DMS114 treated with DMSO at 0.1 percent for 48 hours (cell line): ENCODE results near the gene GJC2.
"Not testable (repeated sequence)": the region's sequence is repeated elsewhere in the genome, so short reads cannot be mapped to it uniquely, and the experiment has no call there.

ENCODE experiments used
- DNase-seq: peaks from one replicate; lab custom pipeline; 2025; ENCODE audit not compliant: unreplicated experiment; lab: John Stamatoyannopoulos, UW

The GJC2 gene

DNA sequence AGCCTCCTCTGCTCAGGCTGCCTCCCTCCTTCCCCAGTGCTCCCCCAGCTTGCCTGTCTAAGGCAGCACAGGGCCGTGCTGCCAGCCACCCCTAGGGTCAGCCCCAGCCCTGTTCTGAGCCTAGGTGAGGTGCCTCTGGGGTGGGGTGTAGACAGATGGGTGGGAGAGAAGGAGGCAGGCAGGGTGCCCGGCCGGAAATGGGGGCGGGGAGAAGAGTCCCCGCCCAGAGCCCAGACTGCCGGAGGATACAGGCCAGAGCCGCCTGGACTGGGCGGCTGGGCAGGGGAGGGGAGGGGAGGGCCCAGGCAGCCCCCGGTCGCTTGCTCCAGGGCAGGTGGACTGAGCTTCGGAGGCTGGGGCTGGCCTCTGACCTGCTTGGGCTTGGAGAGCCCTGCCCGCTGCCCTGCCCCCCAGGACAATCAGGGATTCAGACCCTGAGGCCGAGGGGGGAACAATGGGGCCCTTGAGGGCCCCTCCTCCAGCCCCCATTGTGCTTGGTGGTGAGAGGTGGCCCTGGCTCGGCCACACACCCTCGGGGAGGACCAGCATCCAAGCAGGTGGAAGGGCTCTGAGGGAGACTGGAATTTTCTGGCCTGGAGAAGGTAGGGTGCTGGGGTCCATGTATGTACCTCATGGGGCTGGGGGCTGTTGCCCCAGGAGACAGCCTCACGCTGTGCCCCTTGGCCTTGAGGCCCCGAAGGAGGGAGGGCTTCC lies at the start of gene GJC2:
TSS of gene GJC2 (plus strand) at position 525 of the 714 bp plus-strand sequence. CDS start 7,829 bp downstream, outside the sequence.
- DNase-seq, result no peak

DNA sequence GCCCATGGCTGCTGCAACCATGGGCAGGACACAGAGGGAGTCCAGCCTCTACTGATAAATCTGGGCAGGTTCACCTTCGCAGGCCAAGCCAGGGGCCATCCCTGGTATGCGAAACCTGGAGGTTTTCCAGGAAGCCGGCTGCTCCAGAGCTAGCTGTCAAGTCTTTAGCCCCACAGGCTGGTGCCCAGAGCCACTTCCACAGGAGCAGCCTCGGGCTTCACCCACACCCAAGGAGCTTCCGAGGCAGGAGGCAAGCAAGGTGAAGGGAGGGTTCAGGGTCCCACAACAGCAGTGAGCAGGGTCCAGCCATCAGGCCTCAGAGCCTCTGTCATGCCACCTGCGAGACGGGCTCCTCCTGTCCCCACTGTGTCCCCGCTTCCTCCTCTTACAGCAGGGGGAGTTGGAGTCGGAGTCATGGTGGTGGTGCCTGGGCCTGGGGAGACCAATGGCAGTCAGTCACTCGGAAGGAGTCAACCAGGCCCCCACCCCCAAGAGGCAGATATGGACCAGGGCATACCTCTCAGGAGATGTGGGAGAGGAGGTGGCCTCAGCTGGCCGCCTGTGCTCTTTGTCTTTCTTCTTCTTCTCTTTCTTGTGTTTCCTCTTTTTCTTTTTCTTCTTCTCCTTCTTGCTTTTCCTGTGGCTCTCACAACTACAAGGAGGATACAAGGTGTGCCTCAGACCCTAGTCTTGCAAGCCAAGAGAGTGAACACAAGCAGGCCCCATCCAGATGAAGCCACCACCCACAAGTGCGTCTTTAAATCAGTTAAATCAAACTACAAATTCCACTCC lies 48.7 kb upstream of the GJC2 start:
- no peak for DNase-seq

DNA sequence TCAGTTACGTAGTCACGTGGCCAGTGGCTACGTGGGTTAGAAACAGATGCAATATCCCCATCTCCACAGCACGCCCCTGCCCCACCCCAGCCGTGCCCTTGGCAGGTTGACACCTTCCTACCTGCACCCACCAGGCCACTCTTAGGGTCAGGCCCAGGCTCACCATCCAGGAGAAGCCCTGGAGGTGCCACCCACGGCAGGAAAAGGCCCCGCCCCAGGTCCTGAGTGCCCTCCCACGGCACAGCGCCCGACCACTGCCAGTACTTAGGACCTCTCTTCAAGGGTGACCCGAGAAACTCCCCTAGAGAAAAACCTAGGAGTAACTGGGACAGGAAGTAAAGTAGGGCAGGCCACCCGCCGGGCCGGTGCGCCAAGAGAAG lies 48.1 kb upstream of the GJC2 start:
- DNase-seq, result no peak

DNA sequence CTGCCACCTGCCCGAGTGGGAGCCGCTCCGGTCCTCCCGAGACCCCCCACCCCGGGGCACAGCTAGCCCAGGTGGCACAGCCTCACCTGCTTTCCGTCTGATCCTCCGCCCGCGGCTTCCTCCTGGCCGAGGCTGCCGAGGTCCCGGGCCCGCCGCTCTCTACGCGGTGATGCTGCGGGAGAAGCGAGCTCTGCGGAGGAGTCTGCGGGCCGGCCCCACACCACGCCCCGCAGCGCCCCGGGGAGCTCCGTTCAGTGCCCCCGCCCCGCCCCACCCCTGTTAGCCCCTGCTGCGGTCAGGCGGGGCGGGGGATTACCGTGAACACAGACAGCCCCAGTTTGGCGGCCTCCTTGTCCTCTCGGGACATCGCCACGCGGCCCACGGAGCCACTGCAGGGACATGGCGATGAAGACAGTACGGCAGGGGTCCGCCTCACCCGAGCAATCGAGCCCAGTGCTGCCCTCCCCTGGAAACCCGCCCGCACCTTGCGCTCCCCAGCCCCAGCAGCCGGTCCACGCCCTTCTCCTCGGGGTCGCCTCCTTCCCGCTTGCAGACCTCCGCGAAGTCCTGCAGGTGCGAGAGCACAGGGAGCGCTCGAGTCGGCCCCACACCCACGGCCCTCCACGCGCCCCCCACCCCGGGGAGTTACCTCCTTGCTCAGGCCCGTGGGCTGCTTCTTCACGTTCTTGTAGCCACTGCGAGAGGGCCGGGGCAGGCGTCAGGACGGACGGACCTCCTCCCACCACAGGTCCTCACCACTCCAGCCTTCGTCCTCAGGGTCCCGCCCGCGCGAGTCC lies 47.5 kb upstream of the GJC2 start:
- DNase-seq, result no peak

DNA sequence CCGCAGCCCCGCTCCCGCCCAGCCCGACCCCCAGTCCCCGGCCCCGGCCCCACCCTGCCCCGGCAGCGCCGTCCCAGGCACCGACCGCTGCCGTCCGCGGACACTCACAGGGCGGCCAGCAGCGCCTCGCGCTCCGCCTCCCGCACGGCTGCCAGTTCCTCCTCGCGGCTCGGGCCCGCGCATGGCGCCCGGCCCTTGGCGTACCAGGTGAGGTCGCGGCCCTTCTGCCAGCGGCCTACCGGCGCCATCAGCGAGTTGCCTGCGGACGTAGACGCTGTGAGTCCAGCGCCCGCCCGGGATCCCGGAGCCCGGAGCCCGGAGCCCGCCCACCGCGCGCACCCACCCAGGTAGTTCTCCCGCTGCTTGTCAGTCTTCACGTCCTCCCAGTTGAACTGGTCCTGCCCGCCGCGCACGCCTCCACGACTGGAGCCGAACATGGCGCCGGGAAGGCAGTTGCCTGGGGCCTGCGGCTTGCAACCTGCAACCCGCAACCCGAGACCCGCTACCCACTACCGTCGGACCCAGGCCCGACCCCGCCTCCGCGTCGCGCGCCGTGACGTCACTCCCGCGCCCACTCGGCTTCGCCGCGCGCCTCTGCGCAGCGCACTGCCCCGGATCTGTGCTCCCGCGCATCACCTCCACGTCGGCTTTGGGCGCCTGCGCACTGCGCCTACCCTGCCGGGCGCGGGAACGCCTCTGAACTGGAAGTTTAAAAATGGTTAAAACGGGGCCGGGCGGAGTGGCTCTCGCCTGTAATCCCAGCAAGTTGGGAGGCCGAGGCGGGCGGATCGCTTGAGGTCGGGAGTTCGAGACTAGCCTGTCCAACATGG lies 46.7 kb upstream of the GJC2 start, which contains the start of gene C1orf35:
TSS of gene C1orf35 (minus strand) at position 535 of the 830 bp plus-strand sequence. CDS start at position 437, 98 bp downstream.
- peak; percentile 86 for DNase-seq

DNA sequence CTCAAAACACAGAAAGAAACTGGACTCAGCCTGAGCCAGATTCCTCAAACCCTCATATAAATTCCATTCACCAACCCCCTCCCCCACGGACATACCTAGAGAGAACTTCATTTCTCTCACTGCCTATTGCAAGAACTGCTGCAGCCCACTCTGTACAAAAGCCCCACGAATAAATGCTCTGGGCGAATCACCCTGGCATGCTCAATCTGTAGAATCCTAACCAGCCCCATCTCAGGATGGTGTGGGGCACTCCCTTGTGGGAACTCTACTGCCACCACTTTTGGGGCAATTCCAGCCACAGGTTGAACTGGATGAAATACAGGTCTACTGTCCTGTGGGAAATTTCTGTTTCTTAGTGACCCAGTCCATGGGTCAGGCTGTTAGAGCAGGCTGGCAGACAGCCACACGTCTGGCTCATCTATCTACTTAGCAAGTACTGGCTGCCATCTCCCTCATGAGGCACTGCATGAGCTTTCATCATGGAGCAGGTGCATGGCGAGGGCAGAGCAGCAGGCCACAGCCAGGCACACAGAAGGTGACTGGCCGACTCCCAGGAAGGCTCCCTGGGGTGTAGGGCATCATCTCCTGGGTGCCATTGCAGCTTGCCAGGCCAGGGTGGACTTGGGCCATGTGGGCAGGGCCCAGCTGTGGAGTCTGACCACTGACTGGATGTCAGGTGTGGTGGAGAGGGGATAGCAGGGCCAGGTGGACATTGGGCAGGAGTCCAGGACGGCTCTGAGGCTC lies 45.0 kb upstream of the GJC2 start:
- DNase-seq, result no peak

DNA sequence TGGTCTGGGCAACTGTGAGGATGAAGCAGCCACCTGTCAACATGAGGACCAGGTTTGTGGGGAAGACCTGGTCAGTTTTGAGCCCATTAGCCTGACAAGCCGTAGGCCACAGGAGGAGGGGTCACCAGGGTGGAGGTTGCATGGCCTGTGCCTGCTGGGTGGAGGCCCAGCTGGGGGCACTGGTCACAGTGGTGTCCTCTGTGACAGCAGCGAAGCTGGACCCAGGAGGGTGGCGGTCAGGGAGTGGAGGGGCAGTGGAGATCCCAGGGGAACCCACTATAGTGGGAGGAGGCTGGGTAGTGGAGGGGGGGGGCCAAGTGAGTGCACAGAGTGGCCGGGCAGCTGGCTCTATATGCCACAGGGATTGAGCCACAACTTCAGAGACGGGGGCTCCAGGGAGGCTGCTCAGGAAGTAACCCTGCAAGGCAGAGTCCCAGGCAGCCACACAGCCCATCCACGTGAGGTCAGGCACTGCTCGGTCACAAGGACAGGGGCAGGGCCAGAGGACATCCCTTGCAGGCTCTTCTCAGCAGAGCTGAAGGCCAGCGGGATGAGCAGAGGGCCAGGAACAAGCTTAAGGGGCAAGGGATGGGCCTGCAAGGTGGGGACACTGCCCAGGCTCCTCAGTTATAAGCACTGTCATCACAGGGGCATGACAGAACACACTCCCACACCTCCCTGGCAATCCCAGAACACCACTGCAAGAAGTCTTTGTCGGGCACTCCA lies 44.3 kb upstream of the GJC2 start:
- DNase-seq, result no peak

DNA sequence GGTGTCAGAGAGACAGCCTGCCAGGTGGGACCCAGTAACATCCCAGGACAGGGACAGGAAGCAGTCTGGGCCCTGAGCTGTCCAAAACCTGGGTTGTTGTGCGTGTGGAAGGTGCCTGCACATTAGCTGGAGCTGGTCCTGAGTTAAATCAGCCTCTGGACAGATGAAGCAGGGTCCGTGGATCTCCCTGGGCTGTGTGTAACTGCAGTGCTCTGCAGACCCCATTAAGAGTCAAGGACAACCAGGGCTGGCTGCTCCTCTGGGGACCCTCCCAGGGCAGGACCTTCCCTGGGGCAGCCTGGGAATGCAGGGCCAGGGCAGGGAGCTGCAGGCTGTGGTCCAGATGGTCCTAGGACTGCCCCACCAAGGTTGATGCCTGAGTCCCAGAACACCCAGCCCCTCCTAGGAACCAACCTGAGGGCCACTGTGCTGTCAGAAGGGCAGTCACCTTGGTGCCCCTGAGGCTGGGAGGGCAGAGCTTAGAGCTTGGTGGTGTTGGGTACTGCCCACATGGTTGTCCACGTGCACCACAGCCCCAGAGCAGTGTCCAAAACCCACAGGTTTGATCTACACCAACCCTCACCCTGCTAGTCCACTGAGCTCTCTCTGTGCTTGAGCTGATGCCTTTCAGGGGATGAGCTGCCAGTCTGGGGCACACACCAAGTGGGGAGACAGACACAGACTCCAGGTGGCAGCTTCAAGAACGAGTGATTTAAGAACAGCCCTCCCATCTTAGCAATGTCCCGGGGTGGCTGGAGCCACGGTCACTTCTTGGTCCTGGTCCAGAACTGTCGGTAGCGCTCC lies 43.5 kb upstream of the GJC2 start:
- no peak for DNase-seq

DNA sequence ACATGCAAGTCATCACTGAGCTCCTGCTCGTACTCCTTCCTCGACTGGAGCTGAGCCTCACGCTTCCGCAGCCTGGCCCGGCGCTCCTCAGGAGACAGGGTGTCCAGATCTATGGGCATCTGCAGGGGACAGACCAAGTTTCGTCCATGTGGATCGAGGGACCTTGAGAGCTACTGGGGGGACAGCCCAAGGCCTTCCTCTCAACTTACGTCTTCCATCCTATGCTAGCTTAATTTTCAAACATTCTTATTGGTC lies 43.0 kb upstream of the GJC2 start:
- no peak for DNase-seq

DNA sequence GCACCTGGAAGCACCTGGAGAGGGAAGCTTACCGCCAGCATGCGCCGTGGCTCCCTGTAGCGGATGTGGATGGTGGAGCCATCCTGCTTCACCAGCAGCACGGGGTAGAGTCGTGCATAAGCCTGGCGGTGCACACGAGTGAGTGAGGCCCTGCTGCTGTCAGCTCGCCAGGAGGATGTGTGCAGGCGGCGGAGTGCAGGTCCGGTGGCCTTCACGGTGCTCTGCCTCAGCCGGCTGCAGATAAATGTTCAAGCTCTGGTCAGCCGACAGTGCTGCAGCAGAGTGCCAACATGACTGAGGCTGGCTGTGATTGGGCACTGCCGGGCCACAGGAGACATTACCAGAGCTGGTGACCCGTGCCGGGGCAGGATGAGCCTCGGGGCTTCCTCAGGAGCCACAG lies 42.1 kb upstream of the GJC2 start:
- no peak for DNase-seq

DNA sequence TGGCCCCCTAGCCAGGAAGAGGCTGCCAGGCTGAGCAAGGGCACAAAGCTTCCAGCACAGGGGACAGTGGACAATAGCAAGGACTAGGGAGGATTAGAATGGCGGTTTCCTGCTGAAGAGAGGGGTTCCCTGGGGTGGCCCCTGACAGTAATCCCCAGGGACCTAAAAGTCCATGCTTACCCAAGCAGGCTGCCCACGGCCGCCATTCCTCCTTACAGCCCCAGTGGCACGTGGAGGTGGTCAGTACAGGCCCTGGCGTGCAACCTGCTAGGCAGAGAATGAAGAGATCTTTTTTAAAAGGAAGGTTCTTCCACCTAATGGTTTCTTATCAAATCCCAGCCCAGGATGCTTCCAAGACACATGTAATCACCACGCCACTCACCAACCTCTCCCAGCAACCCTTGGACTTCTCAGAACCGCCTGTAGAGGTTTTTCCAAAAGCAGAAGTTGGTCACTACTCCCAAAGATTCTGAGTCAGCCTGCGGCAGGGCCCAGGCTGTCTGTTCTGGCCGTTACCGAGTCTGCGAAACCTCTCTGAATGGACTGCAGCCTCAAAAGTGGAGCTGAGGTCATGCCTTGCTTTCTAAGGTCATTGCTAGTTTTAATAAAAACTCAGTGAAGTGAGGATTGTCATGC lies 41.6 kb upstream of the GJC2 start:
- DNase-seq, result no peak

DNA sequence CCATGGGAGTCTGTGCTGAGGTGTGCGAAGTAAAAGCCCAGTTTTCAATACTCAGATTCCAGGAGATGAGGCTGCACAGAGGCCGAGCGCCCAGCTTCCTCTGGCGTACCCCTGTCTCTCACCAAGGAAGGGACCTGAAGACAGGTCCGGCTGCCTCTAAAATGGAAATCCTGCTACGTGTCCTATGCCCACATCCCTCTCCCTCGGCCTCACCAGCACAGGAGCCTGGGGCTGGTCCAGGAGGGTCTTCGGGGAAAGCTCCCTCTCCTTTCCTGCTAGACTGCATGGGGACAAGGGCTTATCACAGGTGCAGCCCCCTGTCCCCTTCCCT lies 41.0 kb upstream of the GJC2 start:
- DNase-seq, result no peak

DNA sequence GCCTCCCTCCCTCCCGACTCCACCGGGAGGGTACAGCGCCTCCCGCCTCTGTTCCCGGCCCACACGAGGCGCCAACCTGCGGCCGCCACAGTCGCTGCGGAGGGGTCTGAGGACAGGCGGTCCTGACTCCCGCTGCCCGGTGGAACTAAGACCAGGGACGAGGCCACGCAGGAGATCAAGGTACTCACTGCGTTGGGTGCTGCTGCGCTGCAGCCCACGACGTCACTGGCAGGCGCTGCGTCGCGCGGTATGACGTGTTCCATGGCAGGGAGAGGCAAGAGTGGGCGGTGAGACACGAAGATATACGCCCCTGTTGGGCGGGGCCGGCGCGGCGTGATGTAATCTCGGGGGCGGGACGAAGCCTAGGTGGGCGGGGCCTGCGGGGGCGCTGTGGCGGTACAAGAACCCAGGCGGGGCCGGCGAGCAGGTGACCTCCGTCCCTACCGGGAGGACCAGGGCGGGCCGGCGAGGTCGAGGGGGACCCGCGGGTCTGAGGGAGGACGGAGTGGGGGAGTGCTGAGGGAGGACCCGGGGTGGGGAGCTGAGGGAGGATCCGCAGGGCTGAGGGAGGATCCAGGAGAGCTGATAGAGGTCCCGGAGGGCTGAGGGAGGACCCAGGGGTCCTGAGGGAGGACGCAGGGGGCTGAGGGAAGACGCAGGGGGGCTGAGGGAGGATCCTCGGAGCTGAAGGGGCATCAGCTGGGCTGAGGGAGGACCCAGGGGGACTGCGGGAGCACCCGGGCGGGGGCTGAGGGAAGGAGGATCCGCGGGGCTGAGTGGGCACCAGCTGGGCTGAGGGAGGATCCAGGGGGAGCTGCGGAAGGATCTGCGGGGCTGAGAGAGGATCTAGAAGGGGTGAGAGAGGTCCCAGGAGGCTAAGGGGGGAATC lies 40.4 kb upstream of the GJC2 start, which contains the start of gene MRPL55:
TSS of gene MRPL55 (minus strand) at position 227 of the 889 bp plus-strand sequence. CDS start 1,039 bp downstream, outside the sequence.
- peak; percentile 87 for DNase-seq

DNA sequence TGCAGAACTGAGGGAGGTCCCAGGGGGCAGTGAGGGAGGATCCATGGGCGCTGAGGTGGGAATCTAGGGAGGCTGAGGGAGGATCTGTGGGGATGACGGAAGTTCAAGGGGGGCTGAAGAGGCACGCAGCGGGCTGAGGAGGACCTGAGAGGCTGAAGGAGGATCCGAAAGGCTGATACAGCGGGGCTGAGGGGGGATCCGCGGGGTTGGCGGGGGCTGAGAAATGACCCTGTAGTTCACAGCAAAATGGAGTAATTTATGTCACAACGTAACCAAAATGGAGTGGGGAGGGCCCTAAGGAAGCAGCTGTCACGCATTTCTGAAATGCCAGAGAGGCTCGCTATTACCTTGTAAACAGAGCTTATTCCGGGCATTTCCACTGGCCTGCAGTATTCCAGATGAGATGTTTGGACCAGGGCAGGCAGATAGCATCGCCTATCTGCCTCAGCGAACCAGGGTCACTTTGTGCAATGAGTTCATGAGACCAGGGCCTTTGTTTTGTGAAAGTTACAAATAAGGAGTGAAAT lies 39.7 kb upstream of the GJC2 start:
- DNase-seq, result no peak

DNA sequence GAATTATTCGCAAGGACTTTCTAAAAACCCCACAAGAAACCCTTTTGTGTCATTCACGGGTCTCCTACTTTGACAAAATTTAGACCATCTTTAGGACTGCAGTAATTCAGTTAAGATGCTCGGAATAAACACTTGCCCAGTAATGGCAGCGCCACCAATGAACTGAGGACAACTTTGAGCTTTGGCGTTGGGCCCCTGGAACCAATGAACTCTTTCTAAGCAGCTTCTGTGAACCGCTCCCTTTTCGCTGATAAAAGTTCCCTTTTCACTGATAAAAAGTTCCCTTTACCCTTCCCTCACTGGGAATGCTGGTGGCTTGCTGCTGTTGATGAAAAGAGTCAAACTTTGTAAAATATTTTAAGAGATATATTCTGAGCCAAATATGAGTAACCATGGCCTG lies 39.2 kb upstream of the GJC2 start:
- DNase-seq, result no peak

DNA sequence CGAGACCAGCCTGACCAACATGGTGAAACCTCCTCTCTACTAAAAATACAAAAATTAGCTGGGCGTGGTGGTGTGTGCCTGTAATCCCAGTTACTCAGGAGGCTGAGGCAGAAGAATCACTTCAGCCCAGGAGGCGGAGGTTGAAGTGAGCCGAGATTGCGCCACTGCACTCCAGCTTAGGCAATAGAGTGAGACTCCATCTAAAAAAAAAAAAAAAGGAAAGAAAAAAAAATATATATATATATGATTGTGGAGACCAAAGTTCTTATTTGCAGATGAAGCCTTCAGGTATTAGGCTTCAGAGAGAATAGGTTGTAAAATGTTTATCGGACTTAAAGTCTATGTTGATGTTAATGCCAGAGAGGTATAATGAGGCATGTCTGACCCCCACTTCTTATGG lies 38.4 kb upstream of the GJC2 start:
- DNase-seq, result not testable (repeated sequence)

DNA sequence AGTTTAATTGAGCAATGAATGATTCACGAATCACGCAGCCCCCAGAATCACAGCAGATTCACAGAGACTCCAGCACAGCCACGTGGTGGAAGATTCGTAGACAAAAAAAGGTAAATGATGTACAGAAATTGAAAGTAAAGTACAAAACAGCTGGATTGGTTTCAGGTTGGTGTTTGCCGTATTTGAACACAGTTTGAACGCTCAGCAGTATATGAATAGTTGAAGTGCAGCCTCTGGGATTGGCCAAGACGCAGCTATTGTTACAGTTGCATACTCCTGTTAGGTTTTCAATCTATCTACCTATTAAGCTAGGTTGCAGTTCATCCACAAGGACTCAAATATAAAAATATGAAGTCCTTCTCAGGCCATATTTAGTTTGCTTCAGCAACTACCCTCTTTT lies 37.6 kb upstream of the GJC2 start:
- no peak for DNase-seq
